GM12878 (cell line): ENCODE data around the gene CFAP61. TPM values are rescaled to one million over a fixed set of nuclear protein-coding genes. Genes with fewer than 3 reads are reported as not detected.

Experiments
- ATAC-seq: fragments of 200-7000 bp; cut with Tn5 transposase; 3 replicates; pipeline ENCODE4 v1.9.1; 2020; ENCODE audit warnings: mild to moderate bottlenecking, moderate library complexity
- BruUV-seq: library from RNA; stranded (reverse); fragments of 400-500 nt; replicated peaks from 2 replicates; lab custom pipeline; 2021; lab: Mats Ljungman, UMichigan
- CTCF ChIA-PET: fragments of 300-600 bp; sonication (Branson Sonifier 250); formaldehyde crosslinking; extraction: SDS; loops from one replicate; lab custom pipeline; 2021; ENCODE audit warnings: inconsistent platforms; lab: Yijun Ruan, JAX
- POLR2A ChIA-PET: fragments of 350-600 bp; formaldehyde crosslinking; extraction: SDS; loops from one replicate; lab custom pipeline; 2021; ENCODE audit warnings: inconsistent platforms; lab: Charles Lee
- RAD21 ChIA-PET: fragments of 300-600 bp; sonication (Branson Sonifier 250); formaldehyde crosslinking; loops from one replicate; lab custom pipeline; 2023; ENCODE audit warnings: antibody characterized with exemption; ENCODE audit not compliant: unreplicated experiment; lab: Charles Lee
- SMC1A ChIA-PET: fragments of 300-600 bp; sonication (Branson Sonifier 250); formaldehyde crosslinking; loops from one replicate; lab custom pipeline; 2023; ENCODE audit not compliant: unreplicated experiment, uncharacterized antibody; lab: Charles Lee
- DNase-seq: peaks from one replicate; pipeline ENCODE4 v3.0.0-alpha.2; 2011; ENCODE audit warnings: low read depth, low spot score
- FAIRE-seq: peaks from 3 replicates; lab custom pipeline; 2011; peaks lifted over from hg19 to GRCh38; lab: Jason Lieb, UNC
- H2AFZ ChIP-seq: 2 replicates; pipeline ENCODE4 v1.6.0; 2011; ENCODE audit warnings: low read depth, low read length, control low read depth; ENCODE audit not compliant: control insufficient read depth
- H3K27ac ChIP-seq: 2 replicates; pipeline ENCODE4 v1.5.1; 2011; ENCODE audit warnings: control low read depth; ENCODE audit not compliant: control insufficient read depth, insufficient read depth
- H3K27me3 ChIP-seq, 2 experiments: replicated peaks in 1 of 2; 2 replicates each; pipeline versions ENCODE4 v1.6.0 to v1.6.1; 2011; ENCODE audit warnings: low read length in 1 of 2; ENCODE audit not compliant: control insufficient read depth in 2 of 2, insufficient read depth in 2 of 2
- H3K36me3 ChIP-seq, 2 experiments: 2 replicates each; pipeline ENCODE4 v1.5.1; 2011; ENCODE audit warnings: low read length in 1 of 2; ENCODE audit not compliant: control insufficient read depth in 2 of 2, insufficient read depth in 2 of 2
- H3K4me1 ChIP-seq: 2 replicates; pipeline ENCODE4 v1.6.1; 2011; ENCODE audit warnings: mild to moderate bottlenecking, low read length, moderate library complexity, mixed read lengths; ENCODE audit not compliant: control insufficient read depth, insufficient read depth
- H3K4me2 ChIP-seq: 2 replicates; pipeline ENCODE4 v1.6.0; 2011; ENCODE audit warnings: control low read depth; ENCODE audit not compliant: control insufficient read depth, insufficient read depth
- H3K4me3 ChIP-seq: fragments of 200-600 bp; sonication (generic); 2 replicates; pipeline ENCODE4 v1.5.1; 2016
- H3K79me2 ChIP-seq: 2 replicates; pipeline ENCODE4 v1.6.0; 2011; ENCODE audit warnings: low read length; ENCODE audit not compliant: control insufficient read depth, insufficient read depth
- H3K9ac ChIP-seq: 2 replicates; pipeline ENCODE4 v1.8.0; 2011; ENCODE audit warnings: low read length, control low read depth, mixed read lengths; ENCODE audit not compliant: control insufficient read depth, insufficient read depth
- H3K9me3 ChIP-seq: replicated peaks from 3 replicates; pipeline ENCODE4 v1.5.1; 2011; ENCODE audit warnings: mild to moderate bottlenecking, low read length; ENCODE audit not compliant: control insufficient read depth, insufficient read depth
- H4K20me1 ChIP-seq: 2 replicates; pipeline ENCODE4 v1.6.0; 2011; ENCODE audit not compliant: control insufficient read depth, insufficient read depth
- BACH1 ChIP-seq: fragments of 450-650 bp; IDR thresholded peaks from 2 replicates; pipeline ENCODE4 v1.6.1; 2017; ENCODE audit warnings: mild to moderate bottlenecking, borderline replicate concordance
- EED ChIP-seq: sonication (generic); IDR thresholded peaks from 2 replicates; pipeline ENCODE4 v1.6.1; 2016; ENCODE audit warnings: antibody characterized with exemption, low read depth
- ELK1 ChIP-seq: IDR thresholded peaks from 2 replicates; pipeline ENCODE4 v1.6.1; 2012; ENCODE audit warnings: low read depth, low read length, improper control_type of control experiment
- FOS ChIP-seq: IDR thresholded peaks from 3 replicates; pipeline ENCODE4 v1.6.1; 2011; ENCODE audit warnings: borderline replicate concordance; ENCODE audit not compliant: insufficient read length; ENCODE audit errors: extremely low read depth
- FOXK2 ChIP-seq: fragments of 450-650 bp; IDR thresholded peaks from 2 replicates; pipeline ENCODE4 v1.6.1; 2017; ENCODE audit warnings: mild to moderate bottlenecking, moderate library complexity
- HCFC1 ChIP-seq: fragments of 150-350 bp; IDR thresholded peaks from 2 replicates; pipeline ENCODE4 v1.6.1; 2014; ENCODE audit warnings: low read length
- IRF4 ChIP-seq: IDR thresholded peaks from 2 replicates; pipeline ENCODE4 v1.6.1; 2011; ENCODE audit warnings: low read depth, low read length
- POLR2AphosphoS2 ChIP-seq: IDR thresholded peaks from 2 replicates; pipeline ENCODE4 v1.6.1; 2011; ENCODE audit warnings: low read depth, mild to moderate bottlenecking, low read length, improper control_type of control experiment, moderate library complexity
- SIX5 ChIP-seq: IDR thresholded peaks from 2 replicates; pipeline ENCODE4 v1.6.1; 2011; ENCODE audit warnings: mild to moderate bottlenecking, low read depth, low read length, moderate library complexity; ENCODE audit not compliant: severe bottlenecking
- TARDBP ChIP-seq: IDR thresholded peaks from 2 replicates; pipeline ENCODE4 v1.6.1; 2016; ENCODE audit warnings: borderline replicate concordance
- TCF12 ChIP-seq: IDR thresholded peaks from 2 replicates; pipeline ENCODE4 v1.6.1; 2011; ENCODE audit warnings: low read depth, mild to moderate bottlenecking, low read length
- TCF7 ChIP-seq: IDR thresholded peaks from 2 replicates; pipeline ENCODE4 v1.6.1; 2014; ENCODE audit warnings: antibody characterized with exemption, borderline replicate concordance
- ZSCAN29 ChIP-seq: fragments of 450-650 bp; IDR thresholded peaks from 2 replicates; pipeline ENCODE4 v1.6.1; 2017; ENCODE audit warnings: mild to moderate bottlenecking, moderate library complexity
- WGBS: methylation state at CpG from one replicate; pipeline ENCODE4 v1.1.6; 2016; ENCODE audit warnings: low lambda C conversion rate; ENCODE audit not compliant: insufficient replicate concordance, insufficient coverage; ENCODE audit errors: missing lambda C conversion rate; 5-methylcytosine and 5-hydroxymethylcytosine counted together
- in situ Hi-C: fragments of 300-500 bp; cut with MboI; formaldehyde crosslinking; loops from 9 replicates; pipeline ENCODE4 v1.14.3; 2018; ENCODE audit warnings: mixed read lengths
- intact Hi-C: fragments of 100-400 bp; cut with micrococcal nuclease; formaldehyde crosslinking; loops from one replicate; pipeline ENCODE4 v1.14.2; 2022; ENCODE audit not compliant: unreplicated experiment
- polyA plus RNA-seq, 11 experiments: library from polyadenylated mRNA; depleted of rRNA in 4 of 11; unstranded in 6 of 11; stranded (reverse) in 5 of 11; fragments of >200 nt; fragmentation: Nextera tagmentation in 4 of 11; fragmentation: Illumina TruSeq in 1 of 11; extraction: Ambion mirVana in 4 of 11; extraction: Trizol in 1 of 11; gene quantifications; 1 replicate in 1 of 11; 2 replicates in 10 of 11; pipeline versions ENCODE4 v1.2.1 to v1.2.3, GENCODE V29; 2011 to 2016; ENCODE audit warnings: inconsistent platforms in 2 of 11, missing spikeins in 2 of 11, low read depth in 1 of 11
- total RNA-seq, 4 experiments: library from RNA; depleted of rRNA in 3 of 4; stranded (reverse); fragments of >200 nt in 3 of 4; fragmentation: Illumina TruSeq in 1 of 4; extraction: Trizol in 1 of 4; gene quantifications; 2 replicates each; pipeline versions ENCODE4 v1.2.1 to v1.2.3, GENCODE V29; 2013 to 2021
- TF ChIP-seq, protein P1 (sequence below): fragments of 450-650 bp; IDR thresholded peaks from 2 replicates; pipeline ENCODE4 v1.6.1; 2017; ENCODE audit warnings: mild to moderate bottlenecking, moderate library complexity
- TF ChIP-seq, protein P2 (sequence below): IDR thresholded peaks from 2 replicates; pipeline ENCODE4 v1.6.1; 2011; ENCODE audit warnings: mild to moderate bottlenecking, low read depth, low read length, moderate library complexity; ENCODE audit not compliant: insufficient replicate concordance

Gene CFAP61
- total and polyA plus RNA-seq, 10 of the 15 experiments (the other 5 are each of a cell fraction or from before 2014, with no cell fraction given), result 0.11 to 0.41 (median 0.24) TPM; not detected in 7

DNA sequence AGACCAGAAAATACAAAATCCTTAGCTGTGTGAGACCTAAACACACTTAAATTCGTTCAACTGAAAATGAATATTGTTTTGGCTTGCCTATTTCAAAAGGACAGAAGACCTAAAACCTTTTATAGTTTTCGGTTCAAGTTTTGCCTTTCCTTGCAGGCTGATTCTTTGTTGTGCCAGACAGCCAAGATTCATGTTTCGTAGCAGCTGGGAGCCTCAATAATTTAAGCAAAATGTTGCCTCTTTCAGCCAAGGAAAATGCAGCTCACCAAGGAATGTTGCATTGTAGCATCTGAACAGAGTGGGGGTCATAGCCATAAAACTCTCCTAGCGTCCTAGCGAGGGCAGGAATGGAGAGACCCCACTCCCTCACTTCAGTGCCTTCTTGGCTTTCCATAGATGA, 223.3 kb downstream of the CFAP61 start:
- Histone ChIP-seq H3K4me1 (no peaks in the 10 kb centered on the region), H3K36me3 (no peaks in the 10 kb centered on the region), H3K79me2 (no peaks in the 10 kb centered on the region), H3K9ac (no peak overlapping the region), H4K20me1 (no peaks in the 10 kb centered on the region), H3K4me3 (no peak overlapping the region), H3K9me3 (no peaks in the 10 kb centered on the region; the same call in 2 of the 3 replicates), H3K4me2 (no peak overlapping the region), H2AFZ (no peak overlapping the region), H3K27ac (no peak overlapping the region), H3K27me3 (no peaks in the 10 kb centered on the region; a peak in 1 of 4 replicates)
- DNase-seq (no peak), FAIRE-seq (no peak), ATAC-seq (no peak)
- ChIA-PET CTCF (no interaction called here), SMC1A (no interaction called here), POLR2A (no interaction called here), RAD21 (no interaction called here)
- intact Hi-C loops (no loop called here), in situ Hi-C loops (no loop called here)
- no TSS peak for BruUV-seq
- 17% methylated on average over 5 of the region's 5 CpGs for WGBS
- TF ChIP-seq POLR2AphosphoS2 (no peak), ZSCAN29 (no peak), TCF12 (no peak), SIX5 (no peak), EED (no peak), FOXK2 (no peak), FOS (no peak), BACH1 (no peak), ELK1 (no peak), TCF7 (no peak), TARDBP (no peak), IRF4 (no peak), HCFC1 (no peak)
- TF ChIP-seq, protein P1, sequence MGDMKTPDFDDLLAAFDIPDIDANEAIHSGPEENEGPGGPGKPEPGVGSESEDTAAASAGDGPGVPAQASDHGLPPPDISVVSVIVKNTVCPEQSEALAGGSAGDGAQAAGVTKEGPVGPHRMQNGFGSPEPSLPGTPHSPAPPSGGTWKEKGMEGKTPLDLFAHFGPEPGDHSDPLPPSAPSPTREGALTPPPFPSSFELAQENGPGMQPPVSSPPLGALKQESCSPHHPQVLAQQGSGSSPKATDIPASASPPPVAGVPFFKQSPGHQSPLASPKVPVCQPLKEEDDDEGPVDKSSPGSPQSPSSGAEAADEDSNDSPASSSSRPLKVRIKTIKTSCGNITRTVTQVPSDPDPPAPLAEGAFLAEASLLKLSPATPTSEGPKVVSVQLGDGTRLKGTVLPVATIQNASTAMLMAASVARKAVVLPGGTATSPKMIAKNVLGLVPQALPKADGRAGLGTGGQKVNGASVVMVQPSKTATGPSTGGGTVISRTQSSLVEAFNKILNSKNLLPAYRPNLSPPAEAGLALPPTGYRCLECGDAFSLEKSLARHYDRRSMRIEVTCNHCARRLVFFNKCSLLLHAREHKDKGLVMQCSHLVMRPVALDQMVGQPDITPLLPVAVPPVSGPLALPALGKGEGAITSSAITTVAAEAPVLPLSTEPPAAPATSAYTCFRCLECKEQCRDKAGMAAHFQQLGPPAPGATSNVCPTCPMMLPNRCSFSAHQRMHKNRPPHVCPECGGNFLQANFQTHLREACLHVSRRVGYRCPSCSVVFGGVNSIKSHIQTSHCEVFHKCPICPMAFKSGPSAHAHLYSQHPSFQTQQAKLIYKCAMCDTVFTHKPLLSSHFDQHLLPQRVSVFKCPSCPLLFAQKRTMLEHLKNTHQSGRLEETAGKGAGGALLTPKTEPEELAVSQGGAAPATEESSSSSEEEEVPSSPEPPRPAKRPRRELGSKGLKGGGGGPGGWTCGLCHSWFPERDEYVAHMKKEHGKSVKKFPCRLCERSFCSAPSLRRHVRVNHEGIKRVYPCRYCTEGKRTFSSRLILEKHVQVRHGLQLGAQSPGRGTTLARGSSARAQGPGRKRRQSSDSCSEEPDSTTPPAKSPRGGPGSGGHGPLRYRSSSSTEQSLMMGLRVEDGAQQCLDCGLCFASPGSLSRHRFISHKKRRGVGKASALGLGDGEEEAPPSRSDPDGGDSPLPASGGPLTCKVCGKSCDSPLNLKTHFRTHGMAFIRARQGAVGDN, result no peak
- TF ChIP-seq, protein P2, sequence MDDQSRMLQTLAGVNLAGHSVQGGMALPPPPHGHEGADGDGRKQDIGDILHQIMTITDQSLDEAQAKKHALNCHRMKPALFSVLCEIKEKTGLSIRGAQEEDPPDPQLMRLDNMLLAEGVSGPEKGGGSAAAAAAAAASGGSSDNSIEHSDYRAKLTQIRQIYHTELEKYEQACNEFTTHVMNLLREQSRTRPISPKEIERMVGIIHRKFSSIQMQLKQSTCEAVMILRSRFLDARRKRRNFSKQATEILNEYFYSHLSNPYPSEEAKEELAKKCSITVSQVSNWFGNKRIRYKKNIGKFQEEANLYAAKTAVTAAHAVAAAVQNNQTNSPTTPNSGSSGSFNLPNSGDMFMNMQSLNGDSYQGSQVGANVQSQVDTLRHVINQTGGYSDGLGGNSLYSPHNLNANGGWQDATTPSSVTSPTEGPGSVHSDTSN, result no peak
